ENCODE data around the gene PUS1.
A peak's percentile ranks its signal among the peaks of the same experiment; 100 is the strongest.

The PUS1 gene

GRCh38 chr12:131963381-131963780, 34.3 kb downstream of the PUS1 start:
- no peak overlapping the region for H3K9ac ChIP-seq
- no peaks in the 10 kb centered on the region for H3K27me3 ChIP-seq
- H3K4me3 ChIP-seq, result no peak overlapping the region
- H3K4me2 ChIP-seq, result no peak overlapping the region
- no peak for TF ChIP-seq Cebpa-rat (IDR thresholded peaks at IDR 0.05)
- H3K27ac ChIP-seq, result no peak overlapping the region
- peaks cover 5 to 38% (median 21%) of the 10 kb centered on the region in 10 experiments; a peak in 19 of 20 replicates for H3K4me1 ChIP-seq
- H3K9me3 ChIP-seq (replicated peaks in 1 of 11), result no peaks in the 10 kb centered on the region
- H3K36me3 ChIP-seq, result peaks cover 29 to 72% (median 49%) of the 10 kb centered on the region in 11 experiments
- peaks cover 56 to 96% (median 88%) of the 10 kb centered on the region in 11 experiments; a peak in 21 of 22 replicates for H4K20me1 ChIP-seq

- TF ChIP-seq Cebpa-rat (IDR thresholded peaks at IDR 0.05), result no peak
- H3K36me3 ChIP-seq, result peaks cover 29 to 73% (median 47%) of the 10 kb centered on the region in 11 experiments
- H4K20me1 ChIP-seq, result peaks cover 49 to 95% (median 88%) of the 10 kb centered on the region in 11 experiments; a peak in 21 of 22 replicates
- H3K27ac ChIP-seq, result no peak overlapping the region
- peaks cover 5 to 24% (median 14%) of the 10 kb centered on the region in 10 experiments; a peak in 18 of 20 replicates for H3K4me1 ChIP-seq
- 0 out of 22 replicates have a peak overlapping the region, but pooled peaks of 1 of the 11 experiments have one; percentile 38 for H3K9ac ChIP-seq
- no peak overlapping the region for H3K4me3 ChIP-seq
- H3K4me2 ChIP-seq, result no peak overlapping the region
- H3K27me3 ChIP-seq, result no peaks in the 10 kb centered on the region
- H3K9me3 ChIP-seq (replicated peaks in 1 of 11), result no peaks in the 10 kb centered on the region
Observed at GRCh38 chr12:131965073-131965472, 36.0 kb downstream of the PUS1 start.

- H3K27ac ChIP-seq, result no peak overlapping the region
- H3K9me3 ChIP-seq (replicated peaks in 1 of 11), result no peaks in the 10 kb centered on the region
- no peak overlapping the region for H3K4me3 ChIP-seq
- peak overlapping the region in 3 of 11 experiments; percentile 5 to 69 (median 62); a peak in 4 of 22 replicates for H3K4me2 ChIP-seq
- H4K20me1 ChIP-seq, result peaks cover 51 to 100% (median 96%) of the 10 kb centered on the region in 11 experiments; a peak in 21 of 22 replicates
- TF ChIP-seq Cebpa-rat (IDR thresholded peaks at IDR 0.05), result no peak
- peaks cover 0 to 30% (median 4%) of the 10 kb centered on the region in 10 experiments; a peak in 7 of 20 replicates for H3K4me1 ChIP-seq
- no peak overlapping the region for H3K9ac ChIP-seq
- H3K27me3 ChIP-seq, result no peaks in the 10 kb centered on the region
- H3K36me3 ChIP-seq, result peaks cover 1 to 80% (median 40%) of the 10 kb centered on the region in 11 experiments
Observed at GRCh38 chr12:131971226-131971625, 42.1 kb downstream of the PUS1 start.

GRCh38 chr12:131975228-131975627, 46.2 kb downstream of the PUS1 start:
- TF ChIP-seq Cebpa-rat (IDR thresholded peaks at IDR 0.05), result no peak
- H4K20me1 ChIP-seq, result peaks cover 55 to 100% (median 96%) of the 10 kb centered on the region in 11 experiments; a peak in 21 of 22 replicates

GRCh38 chr12:131979606-131980005, 50.5 kb downstream of the PUS1 start:
- Histone ChIP-seq H3K4me3 (no peak overlapping the region), H3K9me3 (replicated peaks in 1 of 11) (no peaks in the 10 kb centered on the region), H3K4me1 (peaks cover 10 to 17% (median 15%) of the 10 kb centered on the region in 10 experiments), H3K9ac (no peak overlapping the region), H3K27me3 (no peaks in the 10 kb centered on the region), H3K36me3 (peaks cover 52 to 97% (median 82%) of the 10 kb centered on the region in 11 experiments), H3K4me2 (no peak overlapping the region), H3K27ac (no peak overlapping the region), H4K20me1 (peaks cover 42 to 98% (median 71%) of the 10 kb centered on the region in 11 experiments; a peak in 21 of 22 replicates)
- TF ChIP-seq Cebpa-rat (IDR thresholded peaks at IDR 0.05), result no peak

More at GRCh38 chr12:131975228-131975627, 46.2 kb downstream of the PUS1 start:
- H3K27me3 ChIP-seq, result no peaks in the 10 kb centered on the region
- H3K27ac ChIP-seq, result no peak overlapping the region
- no peak overlapping the region for H3K4me3 ChIP-seq
- H3K9ac ChIP-seq, result no peak overlapping the region
- H3K9me3 ChIP-seq (replicated peaks in 1 of 11), result no peaks in the 10 kb centered on the region
- H3K4me1 ChIP-seq, result peaks cover 0 to 16% (median 4%) of the 10 kb centered on the region in 10 experiments; a peak in 7 of 20 replicates
- peaks cover 18 to 92% (median 64%) of the 10 kb centered on the region in 11 experiments for H3K36me3 ChIP-seq
- no peak overlapping the region for H3K4me2 ChIP-seq

- H3K27me3 ChIP-seq, result no peaks in the 10 kb centered on the region
- TF ChIP-seq Cebpa-rat (IDR thresholded peaks at IDR 0.05), result no peak
- H3K27ac ChIP-seq, result no peak overlapping the region
- no peaks in the 10 kb centered on the region for H3K9me3 ChIP-seq (replicated peaks in 1 of 11)
- peaks cover 17 to 24% (median 22%) of the 10 kb centered on the region in 10 experiments for H3K4me1 ChIP-seq
- H3K4me2 ChIP-seq, result no peak overlapping the region
- H4K20me1 ChIP-seq, result peaks cover 39 to 94% (median 64%) of the 10 kb centered on the region in 11 experiments; a peak in 20 of 22 replicates
- peaks cover 55 to 97% (median 83%) of the 10 kb centered on the region in 11 experiments for H3K36me3 ChIP-seq
- H3K4me3 ChIP-seq, result no peak overlapping the region
- no peak overlapping the region for H3K9ac ChIP-seq
Observed at GRCh38 chr12:131980263-131980662, 51.2 kb downstream of the PUS1 start.

GRCh38 chr12:131981388-131981787, 52.3 kb downstream of the PUS1 start:
- Histone ChIP-seq H3K27ac (no peak overlapping the region), H3K4me3 (no peak overlapping the region), H3K36me3 (peaks cover 60 to 99% (median 85%) of the 10 kb centered on the region in 11 experiments), H3K27me3 (no peaks in the 10 kb centered on the region), H3K9ac (no peak overlapping the region), H3K9me3 (replicated peaks in 1 of 11) (no peaks in the 10 kb centered on the region), H3K4me1 (peaks cover 28 to 35% (median 33%) of the 10 kb centered on the region in 10 experiments), H4K20me1 (peaks cover 29 to 87% (median 53%) of the 10 kb centered on the region in 11 experiments; a peak in 20 of 22 replicates), H3K4me2 (no peak overlapping the region)
- TF ChIP-seq Cebpa-rat (IDR thresholded peaks at IDR 0.05), result no peak

GRCh38 chr12:131982041-131982440, 53.0 kb downstream of the PUS1 start:
- Histone ChIP-seq H3K27ac (no peak overlapping the region), H3K9me3 (replicated peaks in 1 of 11) (no peaks in the 10 kb centered on the region), H3K4me2 (no peak overlapping the region), H3K9ac (no peak overlapping the region), H3K27me3 (no peaks in the 10 kb centered on the region), H3K4me1 (peaks cover 34 to 41% (median 40%) of the 10 kb centered on the region in 10 experiments), H3K36me3 (peaks cover 62 to 100% (median 91%) of the 10 kb centered on the region in 11 experiments), H3K4me3 (no peak overlapping the region), H4K20me1 (peaks cover 22 to 87% (median 46%) of the 10 kb centered on the region in 11 experiments; a peak in 20 of 22 replicates)
- TF ChIP-seq Cebpa-rat (IDR thresholded peaks at IDR 0.05), result no peak

GRCh38 chr12:131983026-131983425, 54.0 kb downstream of the PUS1 start:
- H3K36me3 ChIP-seq, result peaks cover 62 to 100% (median 92%) of the 10 kb centered on the region in 11 experiments
- no peak overlapping the region for H3K9ac ChIP-seq
- no peak overlapping the region for H3K27ac ChIP-seq
- H3K4me1 ChIP-seq, result peaks cover 41 to 51% (median 50%) of the 10 kb centered on the region in 10 experiments
- TF ChIP-seq Cebpa-rat (IDR thresholded peaks at IDR 0.05), result no peak
- H4K20me1 ChIP-seq, result peaks cover 12 to 87% (median 43%) of the 10 kb centered on the region in 11 experiments; a peak in 18 of 22 replicates
- H3K4me3 ChIP-seq, result no peak overlapping the region
- no peaks in the 10 kb centered on the region for H3K9me3 ChIP-seq (replicated peaks in 1 of 11)
- no peaks in the 10 kb centered on the region for H3K27me3 ChIP-seq
- H3K4me2 ChIP-seq, result peak overlapping the region in 2 of 11 experiments; percentile 79 to 94; a peak in 2 of 22 replicates

All from BLaER1 treated with 17β-estradiol and CSF1 and Interleukin-3, amounts not matched to agents 10 nM and 100 nM (cell line).